ENCODE data around the gene CHCHD10. TPM values are rescaled to one million over a fixed set of nuclear protein-coding genes. Genes with fewer than 3 reads are reported as not detected.
A peak's percentile ranks its signal among the peaks of the same experiment; 100 is the strongest.
"Not testable (repeated sequence)": the region's sequence is repeated elsewhere in the genome, so short reads cannot be mapped to it uniquely, and the experiment has no call there.

The CHCHD10 gene
- total RNA-seq, 8 experiments from 2014 or later = 35.7 to 201 (median 54.1) TPM

- Histone ChIP-seq H3K27ac (no peak overlapping the region), H3K4me1 (replicated peaks in 1 of 2) (peaks cover 6 to 8% of the 10 kb centered on the region in 2 donors), H3K4me3 (no peak overlapping the region)
- in situ Hi-C loops (cut with MboI; ENCODE audit: low pct_unique_long_range_greater_than_20kb in 2 of 9, low sequenced_read_pairs in 9 of 9, unreplicated experiment in 9 of 9) = no loop called here
- ATAC-seq (replicated peaks in 6 of 8) = no peak
- WGBS, 10 experiments = 53 to 100% (median 100%) methylated on average over 1 to 5 of the region's 6 CpGs; no CpG with 5 or more reads in 1 of the 10 experiments
These were observed 22.0 kb downstream of the CHCHD10 start for GRCh38 chr22:23745791-23746190.

- 92 to 100% (median 100%) methylated on average over 2 to 8 of the region's 14 CpGs; no CpG with 5 or more reads in 6 of the 10 experiments for WGBS, 10 experiments
- Histone ChIP-seq H3K4me1 (replicated peaks in 1 of 2) (peaks cover under 1% of the 10 kb centered on the region in 2 donors), H3K4me3 (no peak overlapping the region), H3K27ac (no peak overlapping the region)
- in situ Hi-C loops (cut with MboI; ENCODE audit: low pct_unique_long_range_greater_than_20kb in 2 of 9, low sequenced_read_pairs in 9 of 9, unreplicated experiment in 9 of 9) = no loop called here
- peak in 4 of 8 experiments; percentile 10 to 31 (median 22) for ATAC-seq (replicated peaks in 6 of 8)
These were observed 23.3 kb downstream of the CHCHD10 start for GRCh38 chr22:23744485-23744884.

- peak in 2 of 8 experiments; percentile 13 to 22 for ATAC-seq (replicated peaks in 6 of 8)
- no peak overlapping the region for H3K27ac ChIP-seq
These were observed 23.8 kb downstream of the CHCHD10 start for GRCh38 chr22:23744001-23744400.

DNA sequence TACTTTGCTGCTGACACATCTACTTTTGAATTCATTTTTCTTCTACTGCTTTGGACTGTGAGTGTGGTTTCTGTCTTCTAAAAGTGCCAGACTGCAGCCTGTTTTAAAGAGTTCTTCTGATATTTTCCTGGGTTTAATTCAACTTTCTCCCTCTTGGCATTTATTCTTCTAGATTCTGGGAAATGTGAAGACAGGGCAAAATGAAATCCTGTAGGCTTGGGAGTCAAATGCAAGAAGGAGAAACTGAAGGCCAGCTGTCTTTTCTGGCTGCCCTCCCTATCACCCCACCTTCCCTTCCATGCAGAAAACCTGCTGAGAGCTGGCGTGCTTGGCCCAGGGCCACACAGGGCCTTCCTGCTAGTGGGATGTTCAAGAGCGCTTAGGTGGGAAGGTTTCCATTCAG lies 24.5 kb downstream of the CHCHD10 start:
- no peaks in the 10 kb centered on the region for H3K4me1 ChIP-seq (replicated peaks in 1 of 2)
- ATAC-seq (replicated peaks in 6 of 8) = peak in 3 of 8 experiments; percentile 40 to 67 (median 50)
- H3K27ac ChIP-seq = no peak overlapping the region
- WGBS, 10 experiments = 20 to 100% (median 57%) methylated on average over 1 to 2 of the region's 2 CpGs; no CpG with 5 or more reads in 5 of the 10 experiments
- in situ Hi-C loops (cut with MboI; ENCODE audit: low pct_unique_long_range_greater_than_20kb in 2 of 9, low sequenced_read_pairs in 9 of 9, unreplicated experiment in 9 of 9) = no loop called here
- H3K4me3 ChIP-seq = no peak overlapping the region

More at GRCh38 chr22:23744001-23744400, 23.8 kb downstream of the CHCHD10 start:
- in situ Hi-C loops (cut with MboI; ENCODE audit: low pct_unique_long_range_greater_than_20kb in 2 of 9, low sequenced_read_pairs in 9 of 9, unreplicated experiment in 9 of 9) = no loop called here
- Histone ChIP-seq H3K4me3 (no peak overlapping the region), H3K4me1 (replicated peaks in 1 of 2) (no peaks in the 10 kb centered on the region)
- WGBS, 10 experiments = 60 to 100% (median 95%) methylated on average over 1 to 9 of the region's 13 CpGs; no CpG with 5 or more reads in 5 of the 10 experiments

DNA sequence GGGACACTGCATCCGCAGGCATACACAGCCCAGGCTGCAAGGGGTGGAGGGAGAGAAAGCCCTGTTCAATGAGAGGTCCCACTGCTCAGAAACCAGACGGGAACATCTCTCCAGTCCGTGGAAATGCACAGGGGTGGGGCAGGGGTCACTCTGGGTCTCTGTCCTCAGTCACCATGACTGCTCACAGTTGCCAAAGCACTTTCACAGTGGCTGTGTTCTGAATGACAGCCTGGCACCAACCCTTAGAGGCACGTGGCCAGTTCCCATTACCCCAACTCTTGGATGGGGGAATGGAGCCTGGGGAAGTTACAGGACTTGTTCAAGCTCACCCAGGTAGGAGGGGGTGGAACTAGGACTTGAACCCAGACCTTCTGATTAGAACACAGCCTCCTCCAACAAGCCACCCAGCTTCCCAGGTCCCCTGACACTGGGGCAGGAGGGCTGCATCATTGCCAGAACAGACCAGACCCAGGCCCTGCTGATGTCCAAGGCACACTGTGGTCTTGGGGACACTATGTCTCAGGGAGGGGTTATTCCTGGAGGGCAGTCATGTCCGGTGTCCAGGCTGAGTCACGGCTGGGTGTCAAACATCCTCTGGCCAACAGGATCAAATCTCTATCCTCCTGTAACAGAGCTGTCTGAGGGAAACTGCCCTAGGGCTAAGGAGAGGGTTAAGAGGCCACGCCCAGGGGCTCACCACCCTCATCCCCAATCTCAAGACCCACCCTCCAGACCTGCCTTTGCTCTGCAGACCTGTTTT lies 25.1 kb downstream of the CHCHD10 start:
- in situ Hi-C loops (cut with MboI; ENCODE audit: low pct_unique_long_range_greater_than_20kb in 2 of 9, low sequenced_read_pairs in 9 of 9, unreplicated experiment in 9 of 9) = no loop called here
- Histone ChIP-seq H3K4me3 (no peak overlapping the region), H3K27ac (no peak overlapping the region), H3K4me1 (replicated peaks in 1 of 2) (no peaks in the 10 kb centered on the region)
- 40 to 100% (median 80%) methylated on average over 1 to 4 of the region's 7 CpGs; no CpG with 5 or more reads in 3 of the 10 experiments for WGBS, 10 experiments
- peak in 5 of 8 experiments; percentile 14 to 97 (median 64) for ATAC-seq (replicated peaks in 6 of 8)

DNA sequence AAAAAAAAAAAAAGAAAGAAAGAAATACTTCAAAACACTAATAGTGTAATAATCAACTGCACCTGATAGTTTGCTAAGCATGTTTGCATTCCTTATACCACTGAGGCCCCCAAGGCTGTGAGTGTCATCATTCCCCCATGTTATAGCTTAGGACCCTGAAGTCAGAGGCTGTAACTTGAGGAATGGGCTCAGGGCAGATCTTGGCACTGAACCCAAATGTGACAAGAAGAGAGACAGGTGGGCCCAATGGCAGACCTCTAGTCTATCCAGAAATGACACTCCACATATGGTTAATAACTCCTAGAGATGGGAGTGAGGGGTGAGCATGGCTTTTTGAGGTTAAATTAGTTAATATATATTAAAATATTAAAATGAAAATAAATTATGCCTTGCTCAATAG lies 30.1 kb downstream of the CHCHD10 start:
- no peak overlapping the region for H3K27ac ChIP-seq
- ATAC-seq (replicated peaks in 6 of 8) = no peak
- in situ Hi-C loops (cut with MboI; ENCODE audit: low pct_unique_long_range_greater_than_20kb in 2 of 9, low sequenced_read_pairs in 9 of 9, unreplicated experiment in 9 of 9) = no loop called here
- no peaks in the 10 kb centered on the region for H3K4me1 ChIP-seq (replicated peaks in 1 of 2)
- H3K4me3 ChIP-seq = no peak overlapping the region

GRCh38 chr22:23728108-23728507 lies 39.7 kb downstream of the CHCHD10 start:
- H3K4me1 ChIP-seq (replicated peaks in 1 of 2); H3K27ac ChIP-seq; in situ Hi-C loops (cut with MboI; ENCODE audit: low pct_unique_long_range_greater_than_20kb in 2 of 9, low sequenced_read_pairs in 9 of 9, unreplicated experiment in 9 of 9); ATAC-seq (replicated peaks in 6 of 8); H3K4me3 ChIP-seq: not testable (repeated sequence)
- WGBS, 10 experiments = 21 to 100% (median 58%) methylated on average over 1 to 4 of the region's 4 CpGs; no CpG with 5 or more reads in 4 of the 10 experiments

DNA sequence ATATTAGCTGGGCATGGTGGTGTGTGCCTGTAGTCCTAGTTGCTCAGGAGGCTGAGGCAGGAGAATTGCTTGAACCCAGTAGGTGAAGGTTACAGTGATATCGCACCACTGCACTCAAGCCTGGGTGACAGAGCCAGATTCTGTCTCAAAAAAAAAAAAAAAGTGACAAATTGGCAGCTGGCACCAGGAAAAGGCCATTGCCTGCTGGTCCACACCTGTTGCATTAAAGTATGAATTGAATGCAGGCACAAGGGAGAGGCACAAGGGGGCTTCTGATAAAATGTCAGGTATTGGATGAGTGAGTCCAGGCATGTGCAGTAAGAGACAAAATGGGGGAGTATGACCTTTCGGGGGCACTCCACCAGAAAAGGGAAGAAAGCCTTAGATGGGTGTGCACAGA lies 45.0 kb downstream of the CHCHD10 start:
- WGBS, 10 experiments = 33 to 100% (median 90%) methylated on average over 1 to 2 of the region's 2 CpGs; no CpG with 5 or more reads in 3 of the 10 experiments
- Histone ChIP-seq H3K4me1 (replicated peaks in 1 of 2) (peaks cover 5 to 6% of the 10 kb centered on the region in 2 donors), H3K27ac (no peak overlapping the region), H3K4me3 (no peak overlapping the region)
- in situ Hi-C loops (cut with MboI; ENCODE audit: low pct_unique_long_range_greater_than_20kb in 2 of 9, low sequenced_read_pairs in 9 of 9, unreplicated experiment in 9 of 9) = no loop called here
- ATAC-seq (replicated peaks in 6 of 8) = no peak

GRCh38 chr22:23722160-23722559 lies 45.6 kb downstream of the CHCHD10 start:
- Histone ChIP-seq H3K27ac (no peak overlapping the region), H3K4me3 (no peak overlapping the region), H3K4me1 (replicated peaks in 1 of 2) (peaks cover 9 to 10% of the 10 kb centered on the region in 2 donors)
- in situ Hi-C loops (cut with MboI; ENCODE audit: low pct_unique_long_range_greater_than_20kb in 2 of 9, low sequenced_read_pairs in 9 of 9, unreplicated experiment in 9 of 9) = no loop called here
- peak in 4 of 8 experiments; percentile 35 to 69 (median 60) for ATAC-seq (replicated peaks in 6 of 8)
- 0 to 67% (median 49%) methylated on average over 1 to 3 of the region's 4 CpGs; no CpG with 5 or more reads in 4 of the 10 experiments for WGBS, 10 experiments

DNA sequence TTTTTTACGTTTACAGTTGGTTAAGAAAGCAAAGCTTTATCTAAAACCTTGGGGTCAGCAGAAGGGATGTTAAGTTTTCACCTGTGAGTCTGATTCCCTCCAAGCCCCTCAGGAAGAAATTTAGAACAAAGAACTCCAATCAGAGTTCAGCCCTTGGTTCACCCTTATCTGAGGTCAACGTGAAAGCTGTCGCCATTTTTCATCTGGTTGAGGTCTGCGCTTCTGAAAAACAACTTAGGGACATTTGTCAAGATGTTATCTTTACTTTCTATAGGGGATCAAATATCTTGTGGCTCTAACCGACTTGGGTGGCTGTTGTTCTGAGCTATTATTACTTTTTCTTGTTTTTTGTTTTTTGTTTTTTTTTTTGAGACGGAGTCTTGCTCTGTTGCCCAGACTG lies 46.9 kb downstream of the CHCHD10 start:
- Histone ChIP-seq H3K4me1 (replicated peaks in 1 of 2) (peaks cover 12 to 16% of the 10 kb centered on the region in 2 donors), H3K27ac (no peak overlapping the region), H3K4me3 (no peak overlapping the region)
- in situ Hi-C loops (cut with MboI; ENCODE audit: low pct_unique_long_range_greater_than_20kb in 2 of 9, low sequenced_read_pairs in 9 of 9, unreplicated experiment in 9 of 9) = no loop called here
- no peak for ATAC-seq (replicated peaks in 6 of 8)
- WGBS, 10 experiments = 25 to 98% (median 84%) methylated on average over 2 to 6 of the region's 6 CpGs; no CpG with 5 or more reads in 1 of the 10 experiments

DNA sequence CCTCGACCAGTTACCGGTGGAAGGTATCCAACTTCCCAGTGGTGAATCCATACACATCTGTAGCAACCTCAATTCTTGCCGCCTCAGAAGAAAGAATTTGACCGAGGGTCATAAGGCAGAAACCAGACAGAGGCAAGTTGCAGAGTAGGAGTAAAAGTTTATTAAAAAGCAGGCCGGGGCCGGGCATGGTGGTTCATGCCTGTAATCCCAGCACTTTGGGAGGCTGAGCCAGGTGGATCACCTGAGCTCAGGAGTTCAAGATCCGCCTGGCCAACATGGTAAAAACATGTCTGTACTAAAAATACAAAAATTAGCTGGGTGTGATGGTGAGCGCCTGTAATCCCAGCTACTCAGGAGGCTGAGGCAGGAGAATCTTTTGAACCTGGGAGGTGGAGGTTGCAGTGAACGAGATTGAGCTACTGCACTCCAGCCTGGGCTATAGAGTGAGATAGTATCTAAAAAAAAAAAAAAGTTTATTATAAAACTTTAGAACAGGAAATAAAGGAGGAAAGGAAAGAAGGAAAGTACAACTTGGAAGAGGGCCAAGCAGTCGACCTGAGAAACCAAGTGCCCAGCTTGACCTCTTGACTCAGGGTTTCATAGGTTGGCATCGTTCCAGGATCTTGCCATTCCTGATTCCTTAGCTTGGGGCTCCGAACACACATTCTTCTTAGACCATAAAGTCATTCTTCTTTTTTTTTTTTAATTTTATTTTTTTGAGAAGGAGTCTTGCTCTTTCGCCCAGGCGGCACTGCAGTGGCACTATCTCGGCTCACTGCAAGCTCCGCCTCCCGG lies 49.2 kb downstream of the CHCHD10 start:
- H3K4me1 ChIP-seq (replicated peaks in 1 of 2) = peaks cover 12 to 16% of the 10 kb centered on the region in 2 donors
- no peak for ATAC-seq (replicated peaks in 6 of 8)
- no peak overlapping the region for H3K27ac ChIP-seq
- H3K4me3 ChIP-seq = no peak overlapping the region
- 43 to 100% (median 87%) methylated on average over 3 to 16 of the region's 17 CpGs for WGBS, 10 experiments
- in situ Hi-C loops (cut with MboI; ENCODE audit: low pct_unique_long_range_greater_than_20kb in 2 of 9, low sequenced_read_pairs in 9 of 9, unreplicated experiment in 9 of 9) = no loop called here

- Histone ChIP-seq H3K4me1 (replicated peaks in 1 of 2) (peaks cover 7 to 13% of the 10 kb centered on the region in 2 donors), H3K4me3 (peak overlapping the region; percentile 53 to 85 (median 65)), H3K27ac (peak overlapping the region; percentile 54 to 78)
- WGBS, 10 experiments = 0 to 73% (median 0%) methylated on average over 1 to 11 of the region's 84 CpGs; no CpG with 5 or more reads in 5 of the 10 experiments
- in situ Hi-C loops (cut with MboI; ENCODE audit: low pct_unique_long_range_greater_than_20kb in 2 of 9, low sequenced_read_pairs in 9 of 9, unreplicated experiment in 9 of 9) = no loop called here
- ATAC-seq (replicated peaks in 6 of 8) = peak; percentile 93 to 97 (median 94)
These were observed 50.7 kb downstream of the CHCHD10 start for GRCh38 chr22:23716811-23717801.

Measured in motor neuron (in vitro differentiated cells).